Nucleus accumbens (tissue), 56 donors: ENCODE results near the gene SPEM3.
"Not testable (repeated sequence)": the region's sequence is repeated elsewhere in the genome, so short reads cannot be mapped to it uniquely, and the experiment has no call there.

Experiments
- DNase-seq, 56 donors: peaks; one replicate each; lab custom pipeline; 2025; lab: John Stamatoyannopoulos, UW

Gene SPEM3

GRCh38 chr17:7468290-7468689 lies 39.6 kb downstream of the SPEM3 start:
- DNase-seq = no peak

DNA sequence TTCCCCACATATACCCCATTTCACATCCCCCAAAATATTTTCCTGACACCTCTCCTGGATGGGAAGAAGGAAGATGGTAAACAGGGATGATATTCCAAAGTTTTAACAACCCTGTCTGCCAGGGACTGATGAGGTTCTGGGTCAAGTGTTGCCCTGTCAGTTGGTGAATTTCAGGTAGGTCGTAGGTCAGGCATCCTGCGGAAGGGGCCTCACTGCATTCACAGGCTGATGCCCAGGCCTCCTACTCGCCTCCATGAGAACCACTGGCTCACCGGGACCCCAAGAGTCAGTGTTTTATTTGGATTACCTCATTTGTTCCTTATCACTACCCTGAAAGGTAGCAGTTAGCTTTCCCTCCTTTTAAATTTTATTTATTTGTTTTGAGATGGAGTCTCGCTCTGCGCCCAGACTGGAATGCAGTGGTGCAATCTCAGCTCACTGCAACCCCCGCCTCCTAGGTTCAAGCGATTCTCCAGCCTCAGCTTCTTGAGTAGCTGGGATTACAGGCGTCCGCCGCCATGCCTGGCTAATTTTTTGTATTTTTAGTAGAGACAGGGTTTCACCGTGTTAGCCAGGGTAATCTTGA lies 40.2 kb downstream of the SPEM3 start:
- no peak for DNase-seq

- not testable (repeated sequence) for DNase-seq
These were observed 41.2 kb downstream of the SPEM3 start for GRCh38 chr17:7469843-7470242.

GRCh38 chr17:7470457-7470973 lies 41.9 kb downstream of the SPEM3 start:
- DNase-seq = not testable (repeated sequence)

DNA sequence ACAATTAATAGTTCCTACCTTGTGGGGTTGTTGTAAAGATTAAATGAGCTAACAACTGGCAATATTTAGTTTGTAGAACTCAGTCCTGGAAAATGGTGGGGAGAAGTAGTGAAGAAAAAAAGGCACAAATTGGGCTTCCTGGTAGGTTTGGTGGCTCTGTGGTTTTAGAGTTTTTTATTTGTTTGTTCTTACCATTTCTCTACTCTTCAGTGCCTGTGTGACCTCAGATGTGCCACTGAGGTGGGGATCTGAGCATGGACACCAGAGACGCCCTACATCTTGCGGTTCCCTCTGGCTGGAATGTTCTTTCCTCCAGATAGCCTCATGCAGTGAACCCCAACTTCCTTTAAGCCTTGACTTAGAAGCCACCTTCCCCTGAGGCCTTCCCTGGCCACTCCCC lies 43.1 kb downstream of the SPEM3 start:
- DNase-seq = no peak

DNA sequence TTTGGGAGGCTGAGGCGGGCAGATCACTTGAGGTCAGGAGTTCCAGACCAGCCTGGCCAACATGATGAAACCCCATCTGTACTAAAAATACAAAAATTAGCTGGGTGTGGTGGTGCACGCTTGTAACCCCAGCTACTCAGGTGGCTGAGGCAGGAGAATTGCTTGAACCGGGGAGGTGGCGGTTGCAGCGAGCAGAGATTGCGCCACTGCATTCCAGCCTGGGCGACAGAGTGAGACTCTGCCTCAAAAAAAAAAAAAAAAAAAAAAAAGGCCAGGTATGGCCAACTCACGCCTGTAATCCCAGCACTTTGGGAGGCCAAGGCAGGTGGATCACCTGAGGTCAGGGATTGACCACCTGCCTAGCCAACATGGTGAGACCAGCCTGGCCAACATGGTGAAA lies 46.1 kb downstream of the SPEM3 start:
- not testable (repeated sequence) for DNase-seq

DNA sequence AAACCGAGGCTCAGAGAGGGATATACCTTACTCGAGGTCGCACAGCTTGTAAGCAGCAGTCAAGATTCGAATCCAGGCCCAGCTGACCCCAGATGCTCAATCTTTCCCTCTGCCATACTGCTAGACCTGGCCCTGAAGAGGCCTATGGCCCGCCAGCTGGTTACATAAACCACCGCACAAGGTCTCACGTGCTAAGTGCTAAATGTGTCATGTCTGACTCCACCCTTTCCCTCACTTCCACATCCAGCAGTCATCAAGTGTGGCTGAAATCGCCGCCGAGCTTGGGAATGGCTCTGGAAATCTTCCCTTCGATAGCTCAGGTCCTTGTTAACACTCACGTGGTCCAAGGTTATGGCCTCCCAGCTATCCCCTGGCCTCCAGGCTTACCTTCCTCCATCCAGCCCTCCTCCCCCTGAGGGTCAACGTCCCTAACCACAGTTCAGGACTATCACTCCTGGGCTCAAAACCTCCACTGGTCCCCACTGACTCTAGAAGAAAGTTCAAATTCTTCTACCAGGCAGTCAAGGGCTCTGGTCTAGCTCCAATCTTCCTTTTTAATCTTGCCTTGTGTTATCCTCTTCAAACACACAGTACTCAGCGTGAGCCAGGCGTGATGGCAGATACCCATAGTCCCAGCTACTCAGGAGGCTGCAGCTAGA lies 47.2 kb downstream of the SPEM3 start:
- no peak for DNase-seq

- DNase-seq = no peak
These were observed 47.8 kb downstream of the SPEM3 start for GRCh38 chr17:7476494-7476893.

DNA sequence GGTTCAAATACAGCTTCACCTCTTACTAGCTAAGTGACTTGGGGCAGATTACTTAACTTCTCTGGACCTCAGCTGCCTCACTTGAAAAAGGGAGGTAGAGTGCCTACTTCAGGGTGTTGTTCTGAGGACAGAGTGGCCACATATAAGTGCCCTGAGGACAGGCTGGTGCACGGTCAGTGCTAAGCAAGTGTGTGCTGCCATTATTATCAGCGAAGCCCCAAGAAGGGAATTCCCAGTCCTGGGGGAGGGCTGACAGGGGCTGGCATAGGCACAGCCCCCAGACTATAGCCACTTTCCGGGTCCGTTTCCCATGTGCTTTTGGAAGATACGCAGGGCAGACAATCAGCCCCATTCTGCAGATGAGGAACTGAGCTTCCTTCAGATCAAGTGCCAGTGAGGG lies 48.3 kb downstream of the SPEM3 start:
- no peak for DNase-seq

- DNase-seq = peak in 19 of 56 donors; percentile 12 to 56 (median 35)
These were observed 49.0 kb downstream of the SPEM3 start for GRCh38 chr17:7477392-7478275.

DNA sequence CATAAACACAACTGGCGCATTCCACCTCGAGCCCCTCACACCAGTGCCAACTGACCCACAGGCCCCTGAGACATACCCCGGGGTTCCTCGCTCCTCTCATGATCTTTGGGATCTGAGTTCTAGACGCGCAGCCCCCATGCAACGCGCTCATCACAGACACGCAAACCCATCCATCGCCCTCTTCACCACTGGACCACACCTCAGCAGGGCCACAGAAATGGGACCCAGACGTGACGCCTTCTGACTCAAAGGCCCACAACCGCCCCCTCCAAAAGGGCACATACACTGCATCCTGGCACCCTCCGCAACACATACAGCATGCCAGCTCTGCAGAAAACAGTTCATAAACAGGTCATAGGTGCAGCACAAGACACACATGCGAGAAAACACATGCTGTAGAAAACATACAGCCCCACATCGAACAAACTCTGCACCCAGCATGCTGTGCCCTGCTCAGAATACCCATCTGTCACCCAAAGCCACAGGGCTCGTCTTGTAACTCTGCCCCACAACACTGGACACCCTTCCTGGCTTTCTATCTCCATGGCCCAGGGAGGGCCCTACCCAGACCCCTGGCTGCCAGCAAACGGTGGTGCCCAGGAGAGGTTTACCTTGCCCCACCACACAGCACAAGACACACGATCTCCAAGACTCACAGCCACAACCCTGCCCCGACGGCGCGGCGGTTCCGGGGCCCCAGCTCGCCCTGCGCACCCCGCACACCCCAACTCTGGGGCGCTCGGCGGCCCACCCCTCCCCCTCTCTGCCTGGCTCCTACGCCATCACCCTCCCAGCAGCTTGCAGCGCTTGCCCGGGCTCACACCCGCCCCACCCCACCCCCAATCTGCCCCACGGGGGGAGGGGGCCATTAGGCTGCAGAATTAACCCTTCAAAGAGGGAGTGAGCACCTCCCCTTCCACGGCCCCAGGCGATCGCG lies 49.9 kb downstream of the SPEM3 start:
- DNase-seq = peak in 46 of 56 donors; percentile 28 to 79 (median 62)

GRCh38 chr17:7479213-7480088 lies 50.8 kb downstream of the SPEM3 start, which contains the start of gene ZBTB4:
Gene ZBTB4 (minus strand): TSS chr17:7479631. CDS start chr17:7466801, 12,830 bp downstream.
- DNase-seq = peak in 43 of 56 donors; percentile 29 to 79 (median 62)

GRCh38 chr17:7480089-7480384 lies 51.4 kb downstream of the SPEM3 start:
- DNase-seq = no peak

- not testable (repeated sequence) for DNase-seq
These were observed 52.6 kb downstream of the SPEM3 start, which contains the start of gene SLC35G6 for GRCh38 chr17:7481275-7481674. Gene SLC35G6 (plus strand): TSS chr17:7481446. CDS start chr17:7481517, 71 bp downstream.

DNA sequence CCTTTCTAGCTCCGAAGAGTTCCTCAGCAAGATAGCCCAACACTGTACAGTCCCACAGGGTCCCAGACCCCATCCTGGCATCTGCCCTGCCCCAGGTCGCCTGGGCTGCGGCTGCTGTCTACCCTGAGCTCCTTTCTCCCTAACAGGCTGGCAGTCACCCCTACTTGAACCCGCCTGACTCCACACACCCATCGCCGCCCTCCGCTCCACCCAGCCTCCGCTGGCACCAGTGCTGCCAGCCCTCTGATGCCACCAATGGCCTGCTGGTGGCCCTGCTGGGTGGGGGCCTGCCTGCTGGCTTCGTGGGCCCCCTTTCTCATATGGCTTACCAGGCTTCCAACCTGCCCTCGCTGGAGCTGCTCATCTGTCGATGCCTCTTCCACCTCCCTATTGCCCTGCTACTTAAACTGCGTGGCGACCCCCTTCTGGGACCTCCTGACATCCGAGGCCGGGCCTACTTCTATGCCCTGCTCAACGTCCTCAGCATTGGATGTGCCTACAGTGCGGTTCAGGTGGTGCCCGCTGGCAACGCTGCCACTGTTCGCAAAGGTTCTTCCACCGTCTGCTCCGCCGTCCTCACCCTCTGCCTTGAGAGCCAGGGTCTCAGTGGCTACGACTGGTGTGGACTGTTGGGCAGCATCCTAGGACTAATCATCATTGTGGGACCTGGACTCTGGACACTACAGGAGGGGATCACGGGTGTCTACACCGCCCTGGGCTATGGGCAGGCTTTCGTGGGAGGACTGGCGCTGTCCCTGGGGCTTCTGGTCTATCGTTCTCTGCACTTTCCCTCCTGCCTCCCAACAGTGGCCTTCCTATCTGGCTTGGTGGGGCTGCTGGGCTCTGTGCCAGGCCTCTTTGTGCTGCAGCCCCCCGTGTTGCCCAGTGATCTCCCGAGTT lies 53.4 kb downstream of the SPEM3 start:
- not testable (repeated sequence) for DNase-seq
